Nucleus accumbens (tissue), 56 donors: ENCODE results near the gene MT2A.
A peak's percentile ranks its signal among the peaks of the same experiment; 100 is the strongest.
"Not testable (repeated sequence)": the region's sequence is repeated elsewhere in the genome, so short reads cannot be mapped to it uniquely, and the experiment has no call there.

Experiments
- DNase-seq, 56 donors: peaks; one replicate each; lab custom pipeline; 2025; lab: John Stamatoyannopoulos, UW

Gene MT2A

DNA sequence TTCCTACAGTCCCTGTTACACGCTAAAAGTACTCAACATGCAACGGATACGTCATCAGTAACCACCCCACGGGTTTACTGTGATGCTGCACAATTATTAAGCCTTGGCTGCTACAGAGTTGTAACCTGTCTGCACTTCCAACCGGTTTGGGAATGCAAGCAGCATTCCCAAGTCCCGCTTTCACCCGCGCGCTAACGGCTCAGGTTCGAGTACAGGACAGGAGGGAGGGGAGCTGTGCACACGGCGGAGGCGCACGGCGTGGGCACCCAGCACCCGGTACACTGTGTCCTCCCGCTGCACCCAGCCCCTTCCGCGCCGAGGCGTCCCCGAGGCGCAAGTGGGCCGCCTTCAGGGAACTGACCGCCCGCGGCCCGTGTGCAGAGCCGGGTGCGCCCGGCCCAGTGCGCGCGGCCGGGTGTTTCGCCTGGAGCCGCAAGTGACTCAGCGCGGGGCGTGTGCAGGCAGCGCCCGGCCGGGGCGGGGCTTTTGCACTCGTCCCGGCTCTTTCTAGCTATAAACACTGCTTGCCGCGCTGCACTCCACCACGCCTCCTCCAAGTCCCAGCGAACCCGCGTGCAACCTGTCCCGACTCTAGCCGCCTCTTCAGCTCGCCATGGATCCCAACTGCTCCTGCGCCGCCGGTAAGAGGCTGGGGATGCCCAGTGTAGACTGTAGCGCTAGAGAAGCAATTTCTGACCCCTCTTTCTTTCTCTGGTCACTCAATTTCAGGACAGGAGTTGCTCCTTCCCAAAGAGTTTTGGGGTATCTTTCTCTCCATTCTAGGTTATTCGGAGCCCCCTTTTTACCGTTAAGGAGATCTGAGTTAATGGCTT lies at the start of gene MT2A:
TSS of gene MT2A (plus strand) at position 542 of the 833 bp plus-strand sequence. CDS start at position 614, 72 bp downstream.
- DNase-seq: peak in 55 of 56 donors; percentile 30 to 93 (median 80)

DNA sequence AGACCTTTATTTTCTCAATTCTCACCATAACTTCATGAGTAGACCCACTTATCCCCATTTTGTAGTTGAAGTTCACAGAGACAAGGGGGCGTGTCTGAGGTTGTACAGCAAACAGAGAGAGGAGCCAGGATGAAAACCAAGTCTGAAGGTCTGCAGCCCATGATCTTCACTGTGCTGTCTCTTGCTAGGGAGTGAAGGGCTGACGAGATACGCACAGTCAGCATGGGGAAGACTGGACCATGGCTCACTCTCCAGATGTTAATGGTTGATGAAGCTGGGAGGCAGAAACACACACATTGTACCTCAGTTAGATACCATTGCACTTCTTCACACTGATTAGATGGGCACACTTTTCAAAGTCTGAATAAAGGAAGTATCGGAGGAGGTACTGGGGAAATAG lies 49.3 kb upstream of the MT2A start:
- DNase-seq: no peak

DNA sequence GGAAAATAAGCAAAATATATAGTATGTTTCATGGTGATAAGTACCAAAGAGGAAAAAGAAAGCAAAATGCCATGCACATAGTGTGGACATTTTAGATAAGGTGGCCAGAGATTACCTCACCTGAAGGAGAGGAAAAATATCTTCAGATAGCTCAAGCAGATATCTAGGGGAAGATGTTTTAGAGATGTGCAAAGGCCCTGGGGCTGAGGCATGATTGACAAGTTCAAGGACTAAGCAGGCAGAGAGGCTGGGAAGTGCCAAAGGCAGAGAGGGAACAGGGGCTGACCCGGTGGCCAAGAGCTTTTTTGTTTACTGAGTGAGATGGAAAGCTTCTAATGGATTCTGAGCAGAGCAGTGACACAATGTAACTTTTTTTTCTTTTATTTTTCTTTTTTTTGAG lies 47.9 kb upstream of the MT2A start:
- no peak for DNase-seq

DNA sequence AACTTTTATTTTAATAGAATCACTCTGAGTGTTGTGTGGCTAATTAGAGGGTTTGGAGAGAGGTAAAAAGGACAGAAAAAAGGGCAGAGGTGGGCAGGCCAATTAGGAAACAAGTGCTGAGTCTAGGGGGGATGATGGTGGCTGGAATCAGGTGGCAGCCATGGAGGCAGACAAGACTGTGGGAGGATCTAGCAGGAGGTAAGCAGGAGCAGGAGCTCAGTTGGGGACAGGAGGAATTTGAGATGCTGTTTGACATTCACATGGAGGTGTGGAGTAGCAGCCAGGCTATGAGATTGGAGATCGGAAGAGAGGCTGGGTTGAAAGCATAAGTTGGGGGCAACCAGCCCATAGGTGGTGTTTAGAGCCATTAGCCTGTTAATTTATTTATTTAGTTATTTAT lies 47.3 kb upstream of the MT2A start:
- DNase-seq: no peak

DNA sequence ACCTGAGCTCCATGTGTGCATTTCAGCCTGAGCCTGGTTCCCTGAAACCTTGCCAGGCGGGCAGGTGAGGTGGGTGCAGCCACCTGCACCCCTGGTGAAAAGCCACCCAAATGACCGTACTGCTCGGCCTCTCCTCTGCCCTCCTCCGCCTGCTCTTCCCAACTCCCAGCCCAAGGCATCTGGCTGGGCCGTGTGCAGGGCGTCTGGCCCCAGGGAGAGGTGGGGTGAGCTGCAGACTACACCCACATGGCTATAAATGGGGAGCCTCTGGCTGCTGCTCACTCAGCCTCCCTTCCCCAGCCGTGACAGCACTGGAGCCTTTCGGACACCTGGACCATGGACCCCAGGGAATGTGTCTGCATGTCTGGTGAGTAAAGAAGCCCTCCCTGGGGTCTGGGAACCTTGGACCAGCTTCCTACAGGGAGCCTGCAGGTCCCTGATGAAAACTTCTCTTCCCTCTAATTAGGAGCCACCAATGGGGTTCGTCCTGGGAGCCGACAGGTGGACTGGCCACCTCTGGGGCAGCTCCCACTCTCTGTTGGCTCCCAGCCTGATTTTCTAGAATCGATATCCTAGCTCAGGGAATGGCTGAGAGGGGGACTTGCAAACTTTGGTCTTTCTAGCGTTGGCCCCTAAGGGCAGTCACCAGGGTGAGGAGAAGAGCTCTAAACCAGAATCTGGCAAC lies 43.4 kb upstream of the MT2A start, which contains the start of gene MT4:
TSS of gene MT4 (plus strand) at position 281 of the 685 bp plus-strand sequence. CDS start at position 337, 56 bp downstream.
- no peak for DNase-seq

DNA sequence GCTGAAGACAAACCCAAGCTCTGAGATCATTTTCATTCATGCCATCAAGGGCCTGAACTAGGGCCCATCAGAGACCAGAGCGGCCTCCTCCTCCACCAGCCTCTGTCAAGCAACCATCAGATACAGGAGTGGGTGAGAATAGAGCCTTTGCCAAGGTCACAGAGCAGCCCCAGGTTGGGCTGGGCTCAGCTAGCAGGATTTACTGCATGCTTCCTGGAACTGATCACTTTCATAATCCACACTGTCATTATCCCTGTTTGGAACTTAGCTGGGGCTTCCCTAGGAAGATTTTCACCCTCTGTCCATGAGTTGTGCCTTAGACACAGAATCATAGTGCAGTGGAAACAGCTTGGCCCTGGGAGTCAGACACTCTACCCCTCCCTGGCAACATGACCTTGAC lies 38.4 kb upstream of the MT2A start:
- DNase-seq: no peak

DNA sequence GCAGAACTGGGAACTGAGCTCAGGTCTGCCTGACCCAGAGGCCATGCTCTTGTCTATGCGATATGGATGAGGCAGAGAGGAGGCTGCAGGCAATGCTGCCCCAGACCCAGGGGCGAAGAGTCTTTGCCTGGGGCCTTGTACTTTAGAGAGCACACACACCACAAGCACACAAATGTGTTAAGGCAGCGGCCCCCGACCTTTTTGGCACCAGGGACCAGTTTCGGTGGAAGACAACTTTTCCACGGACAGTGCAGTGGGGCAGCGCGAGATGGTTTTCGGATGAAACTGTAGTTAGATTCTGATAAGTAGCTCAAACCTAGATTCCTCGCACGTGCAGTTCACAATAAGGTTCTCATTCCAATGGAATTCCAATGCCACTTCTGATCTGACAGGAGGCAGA lies 36.9 kb upstream of the MT2A start:
- no peak for DNase-seq

DNA sequence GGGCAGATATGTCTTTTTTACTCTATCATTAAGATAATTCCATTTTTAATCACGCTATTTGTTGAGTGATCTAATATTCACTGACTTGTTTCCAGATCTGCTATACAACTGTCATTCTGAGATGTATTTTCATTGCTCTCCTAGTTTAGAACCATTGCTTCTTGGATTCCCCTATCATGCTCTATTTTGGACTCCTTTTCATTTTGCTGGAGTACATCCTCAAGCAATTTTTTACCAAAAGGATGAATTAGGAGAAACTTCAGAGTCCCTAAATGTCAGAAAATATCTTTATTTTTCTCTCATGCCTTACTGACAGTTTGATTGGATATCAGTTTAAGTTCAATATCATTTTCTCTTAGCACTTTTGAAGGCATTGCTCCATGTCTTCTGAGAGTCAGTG lies 33.8 kb upstream of the MT2A start:
- DNase-seq: no peak

DNA sequence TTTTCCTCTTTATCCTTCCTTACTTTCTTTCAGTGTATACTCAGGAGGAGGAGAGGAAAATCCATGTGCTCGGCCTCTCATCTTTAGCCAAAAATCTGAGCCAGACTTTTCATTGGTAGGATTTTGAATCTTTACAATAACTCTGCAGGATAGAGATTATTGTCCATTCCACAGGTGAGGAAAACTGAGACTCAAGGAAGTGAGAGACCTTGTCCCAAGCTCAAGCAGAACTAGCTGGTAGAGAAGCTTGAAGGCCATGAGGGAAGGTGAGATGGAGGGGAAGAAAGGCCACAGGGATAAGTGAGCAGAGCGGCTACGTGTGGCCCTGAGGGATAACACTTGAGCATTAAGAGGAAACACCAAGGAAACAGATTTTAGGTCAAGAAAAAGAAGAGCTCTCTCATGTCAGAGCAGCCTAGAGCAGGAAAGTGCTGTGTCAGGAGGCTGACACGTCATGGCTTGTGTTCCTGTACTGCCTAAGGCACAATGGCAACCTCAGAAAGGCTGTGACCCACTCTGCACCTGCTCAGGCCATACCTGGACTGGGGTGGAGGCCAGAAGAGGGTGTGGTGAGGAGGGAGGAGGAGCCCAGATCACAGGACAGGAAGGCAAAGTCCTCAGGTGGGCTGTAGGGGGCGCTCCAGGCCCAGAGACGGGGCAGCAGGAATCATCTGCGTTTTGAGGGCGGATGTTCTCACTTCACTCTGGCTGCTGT lies 31.6 kb upstream of the MT2A start:
- peak in 18 of 56 donors; percentile 5 to 59 (median 24) for DNase-seq

DNA sequence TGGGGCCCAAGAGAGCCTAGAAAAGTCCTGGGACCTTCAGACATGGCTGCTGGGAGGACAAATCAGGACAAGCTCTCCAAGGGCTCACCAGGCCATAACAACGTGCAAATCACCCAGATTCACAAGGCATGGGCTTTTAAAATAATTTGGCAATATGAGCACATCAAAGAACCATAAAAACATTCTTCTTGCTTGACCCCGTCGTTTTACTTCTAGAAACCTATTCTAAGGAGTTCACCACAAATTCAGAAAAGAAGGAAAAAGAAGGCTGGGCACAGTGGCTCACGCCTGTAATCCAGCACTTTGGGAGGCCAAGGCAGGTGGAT lies 31.1 kb upstream of the MT2A start:
- no peak for DNase-seq

DNA sequence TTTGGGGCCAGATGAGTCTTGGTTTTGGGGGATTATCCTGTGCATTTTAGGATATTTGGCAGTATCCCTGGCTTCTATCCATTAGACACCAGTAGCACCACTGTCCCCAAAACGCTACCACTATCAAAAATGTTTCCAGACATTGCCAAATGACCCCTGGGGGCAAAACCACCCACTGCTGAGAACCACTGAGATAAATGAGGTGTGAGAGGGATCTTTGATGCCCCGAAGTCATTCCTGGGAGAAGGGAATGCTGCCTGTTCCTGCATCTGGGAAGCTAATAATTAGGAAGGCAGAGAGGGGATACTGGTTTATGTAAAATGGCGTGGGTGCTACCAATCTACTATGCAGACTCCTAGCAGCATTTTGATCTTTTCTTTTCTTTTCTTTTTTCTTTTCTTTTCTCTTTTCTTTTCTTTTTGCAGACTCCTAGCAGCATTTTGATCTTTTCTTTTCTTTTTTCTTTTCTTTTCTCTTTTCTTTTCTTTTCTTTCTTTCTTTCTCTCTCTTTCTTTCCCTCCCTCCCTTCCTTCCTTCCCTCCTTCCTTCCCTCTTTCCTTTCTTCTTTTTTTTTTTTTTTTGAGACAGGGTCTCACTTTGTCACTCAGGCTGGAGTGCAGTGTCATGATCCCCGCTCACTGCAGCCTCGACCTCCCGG lies 27.9 kb upstream of the MT2A start:
- DNase-seq: no peak

DNA sequence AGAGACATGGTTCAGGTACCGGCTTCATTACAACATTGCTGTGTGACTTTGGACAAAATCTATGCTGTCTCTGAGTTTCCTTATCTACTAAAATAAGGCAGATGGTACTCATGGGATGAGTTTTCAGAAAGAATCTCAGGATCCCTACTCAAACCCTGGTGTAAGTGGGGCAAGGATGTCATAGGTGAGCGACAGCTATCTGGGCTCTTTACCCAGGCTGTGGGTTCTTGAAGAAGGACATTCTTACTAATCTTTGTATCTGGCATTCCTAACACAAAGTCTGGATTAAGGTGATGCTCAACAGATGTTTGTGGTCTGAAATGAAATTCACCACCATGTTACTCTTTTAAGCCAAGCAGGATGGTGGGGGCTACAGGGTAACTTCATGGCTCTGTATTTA lies 25.5 kb upstream of the MT2A start:
- DNase-seq: not testable (repeated sequence)

DNA sequence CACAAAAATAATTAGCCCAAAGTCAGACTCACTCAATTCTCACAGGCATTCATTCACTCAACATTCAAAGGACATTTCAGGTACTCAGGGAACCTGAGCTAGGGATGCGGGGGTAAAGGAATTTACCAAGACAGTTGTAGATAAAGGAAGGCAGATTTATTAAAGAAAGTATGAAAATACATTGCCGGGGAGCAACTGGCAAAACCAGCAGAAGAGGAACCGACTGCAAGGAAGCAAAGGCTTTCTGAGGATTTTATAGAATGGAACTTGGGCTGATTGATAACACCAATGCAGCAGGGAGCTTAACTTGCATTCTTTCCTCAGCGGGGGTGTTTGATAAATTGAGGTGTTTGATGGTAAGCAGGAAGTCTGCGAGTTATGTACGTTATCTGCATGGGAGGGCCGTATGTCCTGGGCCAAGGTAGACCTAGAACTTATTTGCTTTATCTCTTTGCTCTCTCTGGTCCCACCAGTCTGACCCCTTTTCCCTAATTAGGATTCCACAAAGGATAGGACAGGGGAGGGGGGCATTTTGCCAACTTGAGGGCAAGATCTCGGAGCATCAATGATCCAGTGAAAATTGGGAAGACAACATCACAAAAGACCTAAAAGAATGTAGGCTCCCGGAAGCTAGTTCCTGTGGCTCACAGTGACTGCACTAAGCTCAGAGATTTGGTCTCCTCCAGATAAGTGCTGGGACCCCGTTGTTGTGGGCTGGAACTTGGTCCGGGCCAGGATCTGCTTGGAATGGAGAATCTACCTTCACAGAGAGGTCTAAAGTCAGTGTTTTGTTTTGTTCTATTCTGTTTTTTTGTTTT lies 24.8 kb upstream of the MT2A start:
- DNase-seq: no peak

DNA sequence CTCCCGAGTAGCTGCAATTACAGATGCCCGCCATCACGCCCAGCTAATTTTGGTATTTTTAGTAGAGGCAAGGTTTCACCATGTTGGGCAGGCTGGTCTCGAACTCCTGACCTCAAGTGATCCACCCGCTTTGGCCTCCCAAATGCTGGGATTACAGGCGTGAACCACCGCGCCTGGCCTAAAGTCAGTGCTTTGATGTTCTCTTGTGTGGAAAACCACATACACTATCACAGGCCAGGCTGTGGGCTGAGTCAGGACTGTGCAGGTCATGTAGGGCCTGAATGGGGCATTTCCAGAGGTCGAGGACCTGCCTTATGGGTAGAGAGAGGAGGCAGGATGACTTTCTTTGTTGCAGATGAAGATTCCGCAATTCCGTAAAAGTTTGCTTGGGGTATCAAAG lies 24.1 kb upstream of the MT2A start:
- DNase-seq: no peak

DNA sequence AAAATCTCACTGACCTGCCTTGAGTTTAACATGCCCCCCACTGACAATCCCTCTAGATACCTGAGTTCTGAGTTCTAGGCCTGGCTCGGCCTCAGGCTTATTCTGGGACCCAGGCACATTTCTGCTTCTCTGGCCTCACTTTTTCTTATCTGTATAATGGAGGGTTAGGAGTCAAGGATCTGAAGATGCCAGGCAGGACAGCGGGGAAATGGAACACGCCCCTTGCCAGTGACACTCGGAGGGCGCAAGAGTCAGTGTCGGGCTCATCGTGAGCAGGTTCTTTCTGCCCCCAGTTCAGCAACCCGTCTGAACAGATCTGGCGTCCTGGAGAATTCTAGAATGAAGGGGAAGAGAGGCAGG lies 19.6 kb upstream of the MT2A start:
- DNase-seq: peak in 1 of 56 donors; percentile 88

DNA sequence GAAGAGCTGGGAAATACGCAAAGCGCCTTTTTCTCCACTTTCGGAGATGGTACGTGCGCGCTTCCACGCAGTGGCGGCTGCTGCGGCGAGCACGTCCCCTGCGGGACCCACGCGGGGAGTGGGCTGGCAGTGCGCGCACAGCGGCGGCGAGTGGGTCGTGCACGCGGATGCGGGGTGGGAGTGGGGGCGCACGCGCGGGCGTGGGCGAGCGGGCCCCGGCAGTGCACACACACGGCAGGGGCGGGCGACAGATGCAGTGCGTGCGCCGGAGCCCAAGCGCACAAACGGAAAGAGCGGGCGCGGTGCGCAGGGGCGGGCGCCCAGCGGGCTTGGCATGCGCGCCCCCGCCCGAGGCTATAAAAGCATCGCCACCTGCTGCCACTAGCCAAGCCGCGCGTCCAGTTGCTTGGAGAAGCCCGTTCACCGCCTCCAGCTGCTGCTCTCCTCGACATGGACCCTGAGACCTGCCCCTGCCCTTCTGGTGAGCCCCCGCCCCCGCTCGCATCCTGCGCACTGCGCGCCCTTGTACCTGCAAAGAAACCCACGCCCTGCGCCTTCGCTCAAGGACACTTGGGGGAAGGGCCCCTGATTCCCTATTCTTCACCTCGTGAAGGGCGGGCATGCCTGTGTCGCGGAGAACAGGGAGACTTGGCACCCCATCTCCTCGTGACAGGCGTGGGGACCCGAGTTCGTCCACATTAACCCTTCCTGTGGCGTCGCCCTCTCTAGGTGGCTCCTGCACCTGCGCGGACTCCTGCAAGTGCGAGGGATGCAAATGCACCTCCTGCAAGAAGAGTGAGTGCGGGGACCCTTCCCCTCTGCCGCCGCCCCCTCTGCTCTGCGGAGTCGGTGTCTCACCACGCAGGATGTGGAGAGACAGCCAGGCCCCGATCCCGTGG lies 19.0 kb upstream of the MT2A start, which contains the start of gene MT3:
TSS of gene MT3 (plus strand) at position 388 of the 899 bp plus-strand sequence. CDS start at position 451, 63 bp downstream.
- peak in 51 of 56 donors; percentile 43 to 89 (median 72) for DNase-seq

DNA sequence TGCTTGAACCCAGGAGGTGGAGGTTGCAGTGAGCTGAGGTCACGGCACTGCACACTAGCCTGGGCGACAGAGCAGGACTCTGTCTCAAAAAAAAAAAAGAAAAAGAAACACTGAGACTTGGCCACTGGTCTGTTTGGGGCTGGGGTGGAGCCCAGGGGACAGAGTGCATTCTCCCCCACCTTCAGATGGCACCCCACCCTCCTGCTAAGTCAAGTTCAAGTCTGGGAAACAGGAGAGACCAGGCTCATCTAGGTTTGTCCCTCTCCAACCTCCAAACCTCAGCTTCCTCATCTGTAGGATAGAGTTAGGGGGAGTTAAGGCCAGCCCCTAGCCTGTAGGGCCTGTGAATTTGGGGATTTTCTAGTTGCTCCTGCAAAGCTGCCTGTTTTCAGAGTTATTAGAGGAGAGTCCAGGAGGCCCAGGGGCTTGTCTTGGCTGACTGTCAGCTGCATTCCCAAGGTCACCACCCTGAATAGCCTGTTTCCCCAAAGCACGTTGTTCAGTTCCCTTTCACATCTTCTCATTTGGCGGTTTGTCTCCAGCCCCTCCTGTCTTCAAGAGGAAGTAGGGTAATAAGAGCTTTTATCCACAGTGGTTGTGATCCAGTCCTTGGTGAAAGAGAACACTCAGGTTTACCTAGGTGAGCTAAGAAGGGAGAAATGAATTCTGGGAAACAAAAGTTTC lies 16.9 kb upstream of the MT2A start:
- DNase-seq: peak in 2 of 56 donors; percentile 9 to 28
